MCF 10A (cell line): ENCODE measurements around the gene AMZ1. TPM values are rescaled to one million over a fixed set of nuclear protein-coding genes. Genes with fewer than 3 reads are reported as not detected.

Experiments used
- BruUV-seq: library from RNA; stranded (reverse); fragments of 400-500 nt; replicated peaks from 2 replicates; lab custom pipeline; 2021; lab: Mats Ljungman, UMichigan
- CTCF ChIA-PET: fragments of 300-600 bp; sonication (Branson Sonifier 250); formaldehyde crosslinking; extraction: SDS; loops from one replicate; lab custom pipeline; 2021; ENCODE audit warnings: antibody characterized with exemption, inconsistent platforms; lab: Yijun Ruan, JAX
- POLR2A ChIA-PET: fragments of 300-600, 350-650 bp; sonication (Branson Sonifier 250); formaldehyde crosslinking; extraction: SDS; loops from one replicate; lab custom pipeline; 2020; ENCODE audit warnings: antibody characterized with exemption, inconsistent platforms; lab: Yijun Ruan, JAX
- DNase-seq: peaks from one replicate; pipeline ENCODE4 v3.0.0-alpha.2; 2018; ENCODE audit not compliant: unreplicated experiment
- H3K27ac Mint-ChIP-seq: one replicate; pipeline ENCODE4 v1.8.0; 2022; ENCODE audit warnings: mild to moderate bottlenecking, low read depth, mixed read lengths; ENCODE audit not compliant: unreplicated experiment
- H3K27me3 Mint-ChIP-seq: one replicate; pipeline ENCODE4 v1.8.0; 2022; ENCODE audit warnings: mixed read lengths; ENCODE audit not compliant: insufficient read depth, unreplicated experiment
- H3K36me3 Mint-ChIP-seq: one replicate; pipeline ENCODE4 v1.8.0; 2022; ENCODE audit warnings: mild to moderate bottlenecking, moderate library complexity, mixed read lengths; ENCODE audit not compliant: insufficient read depth, unreplicated experiment
- H3K4me1 Mint-ChIP-seq: one replicate; pipeline ENCODE4 v1.8.0; 2022; ENCODE audit warnings: mixed read lengths; ENCODE audit not compliant: insufficient read depth, unreplicated experiment
- H3K4me3 Mint-ChIP-seq: one replicate; pipeline ENCODE4 v1.8.0; 2022; ENCODE audit warnings: mild to moderate bottlenecking, moderate library complexity, mixed read lengths; ENCODE audit not compliant: unreplicated experiment
- H3K9me3 Mint-ChIP-seq: one replicate; pipeline ENCODE4 v1.8.0; 2022; ENCODE audit warnings: mixed read lengths; ENCODE audit not compliant: unreplicated experiment
- CTCF ChIP-seq: fragments of 200-600 bp; IDR thresholded peaks from one replicate; pipeline ENCODE4 v1.8.0; 2022; ENCODE audit warnings: antibody characterized with exemption, mild to moderate bottlenecking; ENCODE audit not compliant: unreplicated experiment
- intact Hi-C: fragments of 100-400 bp; cut with micrococcal nuclease; formaldehyde crosslinking; loops from 2 replicates; pipeline ENCODE4 v1.14.1; 2022
- total RNA-seq: library from RNA; stranded (reverse); gene quantifications from 2 replicates; pipeline ENCODE4 v1.2.3, GENCODE V29; 2022

AMZ1 gene
- total RNA-seq, 1 experiment from 2014 or later: not detected

- Mint-ChIP-seq H3K36me3 (no peaks in the 10 kb centered on the region), H3K9me3 (no peaks in the 10 kb centered on the region), H3K4me3 (no peak overlapping the region), H3K27ac (no peak overlapping the region), H3K4me1 (no peaks in the 10 kb centered on the region), H3K27me3 (no peaks in the 10 kb centered on the region)
- TF ChIP-seq CTCF: no peak
- BruUV-seq: no TSS peak
- CTCF ChIA-PET: interaction anchor here (0.6 to 1.4 kb wide), 2 partner anchors 27 to 128 kb away, joined by 4 to 5 read pairs; no protein-coding TSS in a partner anchor
- DNase-seq: no peak
- intact Hi-C loops: no loop called here
- POLR2A ChIA-PET: no interaction called here
Measured at GRCh38 chr7:2643386-2644219, 44.4 kb upstream of the AMZ1 start.

GRCh38 chr7:2644220-2644561, 43.8 kb upstream of the AMZ1 start:
- Mint-ChIP-seq H3K36me3 (no peaks in the 10 kb centered on the region), H3K4me3 (no peak overlapping the region), H3K27me3 (no peaks in the 10 kb centered on the region), H3K27ac (no peak overlapping the region), H3K9me3 (no peaks in the 10 kb centered on the region), H3K4me1 (no peaks in the 10 kb centered on the region)
- intact Hi-C loops: no loop called here
- DNase-seq: no peak
- no TSS peak for BruUV-seq
- POLR2A ChIA-PET: no interaction called here
- CTCF ChIA-PET: interaction anchor here (1.4 kb wide), 1 partner anchor 26 kb away, joined by 5 read pairs; no protein-coding TSS in a partner anchor
- TF ChIP-seq CTCF: no peak

- ChIA-PET POLR2A (no interaction called here), CTCF (interaction anchor here (1.4 kb wide), 1 partner anchor 26 kb away, joined by 5 read pairs; no protein-coding TSS in a partner anchor)
- no peaks in the 10 kb centered on the region for H3K9me3 Mint-ChIP-seq
- no peak for DNase-seq
- H3K27me3 Mint-ChIP-seq: no peaks in the 10 kb centered on the region
- no peaks in the 10 kb centered on the region for H3K4me1 Mint-ChIP-seq
- TF ChIP-seq CTCF: no peak
- H3K4me3 Mint-ChIP-seq: no peak overlapping the region
- BruUV-seq: no TSS peak
- H3K27ac Mint-ChIP-seq: no peak overlapping the region
- intact Hi-C loops: no loop called here
- no peaks in the 10 kb centered on the region for H3K36me3 Mint-ChIP-seq
Measured at GRCh38 chr7:2644562-2645273, 43.3 kb upstream of the AMZ1 start.

GRCh38 chr7:2645274-2645868, 42.6 kb upstream of the AMZ1 start:
- no peaks in the 10 kb centered on the region for H3K4me1 Mint-ChIP-seq
- POLR2A ChIA-PET: no interaction called here
- CTCF ChIA-PET: interaction anchor here (0.6 kb wide), 1 partner anchor 37 kb away, joined by 4 read pairs; no protein-coding TSS in a partner anchor
- intact Hi-C loops: no loop called here
- H3K27ac Mint-ChIP-seq: no peak overlapping the region
- BruUV-seq: no TSS peak
- H3K4me3 Mint-ChIP-seq: no peak overlapping the region
- H3K36me3 Mint-ChIP-seq: peaks cover 3% of the 10 kb centered on the region
- no peaks in the 10 kb centered on the region for H3K27me3 Mint-ChIP-seq
- TF ChIP-seq CTCF: no peak
- DNase-seq: no peak
- H3K9me3 Mint-ChIP-seq: no peaks in the 10 kb centered on the region
